ENCODE data around the gene OR13C8. TPM values are rescaled to one million over a fixed set of nuclear protein-coding genes. Genes with fewer than 3 reads are reported as not detected.

OR13C8 gene, protein sequence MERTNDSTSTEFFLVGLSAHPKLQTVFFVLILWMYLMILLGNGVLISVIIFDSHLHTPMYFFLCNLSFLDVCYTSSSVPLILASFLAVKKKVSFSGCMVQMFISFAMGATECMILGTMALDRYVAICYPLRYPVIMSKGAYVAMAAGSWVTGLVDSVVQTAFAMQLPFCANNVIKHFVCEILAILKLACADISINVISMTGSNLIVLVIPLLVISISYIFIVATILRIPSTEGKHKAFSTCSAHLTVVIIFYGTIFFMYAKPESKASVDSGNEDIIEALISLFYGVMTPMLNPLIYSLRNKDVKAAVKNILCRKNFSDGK
- total RNA-seq, result not detected in 2 replicates

DNA sequence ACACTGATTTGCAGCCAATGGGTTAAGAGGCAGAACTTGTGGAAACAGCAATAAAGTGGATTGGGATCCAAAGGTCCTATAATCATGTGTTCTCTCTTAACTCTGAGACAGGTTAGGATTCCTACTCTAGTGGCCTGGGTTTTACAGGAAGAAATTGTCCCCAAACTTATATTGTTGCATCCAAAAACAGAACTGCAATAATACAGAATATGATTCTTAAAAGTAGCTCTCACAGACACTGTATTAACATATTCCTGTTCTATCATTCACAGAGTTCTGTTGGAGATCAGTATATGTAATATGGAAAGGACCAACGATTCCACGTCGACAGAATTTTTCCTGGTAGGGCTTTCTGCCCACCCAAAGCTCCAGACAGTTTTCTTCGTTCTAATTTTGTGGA, at the start of gene OR13C8:
TSS of gene OR13C8 (plus strand) at position 301 of the 400 bp plus-strand sequence. CDS start at position 301, 0 bp downstream.

DNA sequence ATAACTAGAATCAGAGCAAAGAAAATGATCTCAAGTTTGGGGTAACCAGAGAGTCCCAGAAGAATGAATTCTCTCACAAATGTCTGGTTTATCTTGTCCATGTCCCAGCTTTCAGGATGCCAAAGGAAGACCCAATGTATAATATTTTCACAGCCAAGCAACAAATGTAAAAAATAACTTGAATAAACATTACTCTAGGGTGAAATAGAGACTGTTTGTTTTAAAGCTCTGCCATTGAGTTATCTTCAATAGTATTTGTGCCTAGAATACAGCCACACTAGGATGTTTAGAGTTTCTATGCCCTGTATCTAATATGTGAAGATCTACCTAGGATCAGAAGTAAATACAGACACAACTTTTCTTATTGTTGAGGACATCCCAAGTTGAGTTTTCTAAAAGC, 41.9 kb upstream of the OR13C8 start, which contains the start of gene OR13C4:
TSS of gene OR13C4 (minus strand) at position 101 of the 400 bp plus-strand sequence. CDS start at position 101, 0 bp downstream.

DNA sequence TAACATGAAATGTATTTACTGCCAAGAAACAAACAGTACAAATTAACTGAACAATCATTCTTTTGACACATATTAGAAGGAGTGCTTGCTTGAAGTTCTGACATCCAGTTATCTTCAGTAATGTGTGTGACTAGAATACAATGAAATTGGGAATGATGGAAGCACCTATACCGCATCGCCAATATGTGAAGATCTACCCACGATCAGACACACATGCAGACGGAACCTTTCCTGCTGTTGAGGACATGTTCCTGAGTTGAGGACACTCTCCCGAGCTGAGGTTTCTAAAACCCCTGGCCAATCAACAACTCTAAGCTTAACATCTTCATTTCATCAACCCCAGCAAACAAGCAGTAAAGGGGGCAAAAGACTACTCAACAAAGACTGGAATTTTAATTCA, 32.2 kb upstream of the OR13C8 start, which contains the start of gene OR13C3:
TSS of gene OR13C3 (minus strand) at position 101 of the 400 bp plus-strand sequence. CDS start 133 bp downstream, outside the sequence.

DNA sequence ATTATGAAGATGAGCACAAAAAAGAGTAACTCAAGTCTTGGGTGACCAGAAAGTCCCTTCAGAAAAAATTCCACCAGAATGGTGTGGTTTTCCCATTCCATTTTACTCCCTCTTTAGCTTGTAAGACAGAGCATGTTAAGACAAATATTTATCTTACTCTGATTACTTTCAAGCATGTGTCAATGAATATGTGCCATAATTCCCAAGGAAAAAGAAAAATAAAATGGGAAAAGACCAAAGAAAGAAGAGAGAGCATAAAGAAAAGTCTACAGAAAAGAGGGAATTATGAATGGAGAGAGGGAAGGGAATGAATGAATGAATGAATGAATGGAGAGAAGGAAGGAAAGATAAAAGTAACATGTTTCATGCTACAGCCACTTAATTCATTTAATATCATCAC, 30.3 kb downstream of the OR13C8 start, which contains the start of gene OR13C5:
TSS of gene OR13C5 (minus strand) at position 101 of the 400 bp plus-strand sequence. CDS start at position 101, 0 bp downstream.

DNA sequence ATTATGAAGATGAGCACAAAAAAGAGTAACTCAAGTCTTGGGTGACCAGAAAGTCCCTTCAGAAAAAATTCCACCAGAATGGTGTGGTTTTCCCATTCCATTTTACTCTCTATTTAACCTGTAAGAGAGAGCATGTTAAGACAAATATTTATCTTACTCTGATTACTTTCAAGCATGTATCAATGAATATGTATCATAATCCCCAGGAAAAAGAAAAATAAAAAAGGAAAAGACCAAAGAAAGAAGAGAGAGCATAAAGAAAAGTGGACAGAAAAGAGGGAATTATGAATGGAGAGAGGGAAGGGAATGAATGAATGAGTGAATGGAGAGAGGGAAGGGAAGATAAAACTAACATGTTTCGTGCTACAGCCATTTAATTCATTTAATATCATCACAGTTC, 36.6 kb downstream of the OR13C8 start, which contains the start of gene OR13C2:
TSS of gene OR13C2 (minus strand) at position 101 of the 400 bp plus-strand sequence. CDS start at position 101, 0 bp downstream.

DNA sequence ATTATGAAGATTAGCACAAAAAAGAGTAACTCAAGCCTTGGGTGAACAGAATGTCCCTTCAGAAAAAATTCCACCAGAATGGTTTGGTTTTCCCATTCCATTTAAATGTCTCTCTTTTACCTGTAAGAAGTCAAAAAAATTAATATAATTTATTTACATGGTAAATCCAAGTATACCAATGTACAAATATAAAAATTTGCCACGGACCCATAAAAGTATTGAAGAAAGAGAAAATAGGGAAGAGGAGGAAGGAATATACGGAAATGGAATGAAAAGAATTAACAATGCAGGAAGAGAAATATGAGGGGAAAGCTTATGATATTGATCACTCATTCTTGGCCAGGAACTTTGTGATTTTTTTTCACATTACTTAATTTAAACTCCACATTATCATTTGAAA, 49.1 kb downstream of the OR13C8 start, which contains the start of gene OR13C9:
TSS of gene OR13C9 (minus strand) at position 101 of the 400 bp plus-strand sequence. CDS start at position 101, 0 bp downstream.

Other genes starting within 250 kb of the OR13C8 start
- gene OR13F1, start 64.9 kb upstream of the OR13C8 start, total RNA-seq, result not detected in 2 replicates
- not detected in 2 replicates for gene OR13C4, start 42.0 kb upstream of the OR13C8 start, total RNA-seq
- not detected in 2 replicates for gene OR13C3, start 32.3 kb upstream of the OR13C8 start, total RNA-seq
- gene OR13C5, start 30.2 kb downstream of the OR13C8 start, total RNA-seq, result not detected in 2 replicates
- gene OR13C2, start 36.5 kb downstream of the OR13C8 start, total RNA-seq, result not detected in 2 replicates
- gene OR13C9, start 49.0 kb downstream of the OR13C8 start, total RNA-seq, result not detected in 2 replicates
- not detected in 2 replicates for gene OR13D1, start 125.3 kb downstream of the OR13C8 start, total RNA-seq
- gene NIPSNAP3A, start 178.5 kb downstream of the OR13C8 start, total RNA-seq, result 49.8 and 58.5 TPM in 2 replicates
- gene NIPSNAP3B, start 195.0 kb downstream of the OR13C8 start, total RNA-seq, result 0.40 and 0.79 TPM in 2 replicates